Motor neuron (in vitro differentiated cells): Measurements from ENCODE around the gene ZBTB7C. TPM values are rescaled to one million over a fixed set of nuclear protein-coding genes. Genes with fewer than 3 reads are reported as not detected.
"Not testable (repeated sequence)": the region's sequence is repeated elsewhere in the genome, so short reads cannot be mapped to it uniquely, and the experiment has no call there.

Experiments
- ATAC-seq, 8 experiments: fragments of 200-7000 bp; cut with Tn5 transposase; replicated peaks in 6 of 8; 2 replicates each; pipeline ENCODE4 v1.8.0; 2021; ENCODE audit warnings: mild to moderate bottlenecking in 8 of 8, moderate library complexity in 8 of 8
- H3K27ac ChIP-seq, 2 donors: fragments of 250-450 bp; sonication (Bioruptor Pico); 2 replicates each; pipeline ENCODE4 v1.9.0; 2021; ENCODE audit warnings: antibody characterized with exemption in 2 of 2, mild to moderate bottlenecking in 2 of 2, moderate library complexity in 1 of 2
- H3K4me1 ChIP-seq, 2 donors: fragments of 250-450 bp; sonication (Bioruptor Pico); replicated peaks in 1 of 2; 2 replicates each; pipeline ENCODE4 v1.6.1; 2021; ENCODE audit warnings: antibody characterized with exemption in 2 of 2, mild to moderate bottlenecking in 2 of 2, moderate library complexity in 1 of 2
- H3K4me3 ChIP-seq, 5 donors: fragments of 250-450 bp; sonication (Bioruptor Pico); 2 replicates each; pipeline ENCODE4 v1.9.0; 2021; ENCODE audit warnings: antibody characterized with exemption in 5 of 5, mild to moderate bottlenecking in 5 of 5, moderate library complexity in 4 of 5
- WGBS, 10 experiments: fragments of 450-650 bp; shearing (Covaris generic); methylation state at CpG; one replicate each; pipeline ENCODE4 v1.0.0; 2022; 5-methylcytosine and 5-hydroxymethylcytosine counted together
- in situ Hi-C, 9 experiments: fragments of 400-800 bp; cut with MboI; loops; one replicate each; pipeline ENCODE4 v1.15.0; 2021; ENCODE audit warnings: low sequenced_read_pairs in 9 of 9, low pct_unique_long_range_greater_than_20kb in 2 of 9; ENCODE audit not compliant: unreplicated experiment in 9 of 9
- total RNA-seq, 8 experiments: library from RNA; unstranded; fragments of 300-600 nt; gene quantifications; 2 replicates each; pipeline versions ENCODE4 v1.2.3 to v1.2.4, GENCODE V29; 2022

The ZBTB7C gene
- total RNA-seq, 8 experiments from 2014 or later = 0.36 to 11.2 (median 3.8) TPM

- no peak overlapping the region for H3K4me3 ChIP-seq
- ATAC-seq = no peak
- no peak overlapping the region for H3K27ac ChIP-seq
- 14 to 85% (median 79%) methylated on average over 1 to 3 of the region's 4 CpGs; no CpG with 5 or more reads in 3 of the 10 experiments for WGBS, 10 experiments
- peaks cover 22 to 26% of the 10 kb centered on the region in 2 donors for H3K4me1 ChIP-seq
- in situ Hi-C loops = no loop called here
These were observed 116.3 kb downstream of the ZBTB7C start for GRCh38 chr18:48292782-48293424.

- no peak overlapping the region for H3K4me3 ChIP-seq
- 33 to 100% (median 100%) methylated on average over 2 to 3 of the region's 4 CpGs; no CpG with 5 or more reads in 6 of the 10 experiments for WGBS, 10 experiments
- no peak for ATAC-seq
- H3K4me1 ChIP-seq = peaks cover 18 to 19% of the 10 kb centered on the region in 2 donors
- in situ Hi-C loops = no loop called here
- no peak overlapping the region for H3K27ac ChIP-seq
These were observed 117.0 kb downstream of the ZBTB7C start for GRCh38 chr18:48292229-48292628.

GRCh38 chr18:48290162-48290926, 118.8 kb downstream of the ZBTB7C start:
- in situ Hi-C loops = no loop called here
- ATAC-seq = no peak
- peaks cover 12 to 15% of the 10 kb centered on the region in 2 donors for H3K4me1 ChIP-seq
- 40 to 100% (median 88%) methylated on average over 1 to 7 of the region's 13 CpGs; no CpG with 5 or more reads in 2 of the 10 experiments for WGBS, 10 experiments
- H3K27ac ChIP-seq = no peak overlapping the region
- H3K4me3 ChIP-seq = no peak overlapping the region

DNA sequence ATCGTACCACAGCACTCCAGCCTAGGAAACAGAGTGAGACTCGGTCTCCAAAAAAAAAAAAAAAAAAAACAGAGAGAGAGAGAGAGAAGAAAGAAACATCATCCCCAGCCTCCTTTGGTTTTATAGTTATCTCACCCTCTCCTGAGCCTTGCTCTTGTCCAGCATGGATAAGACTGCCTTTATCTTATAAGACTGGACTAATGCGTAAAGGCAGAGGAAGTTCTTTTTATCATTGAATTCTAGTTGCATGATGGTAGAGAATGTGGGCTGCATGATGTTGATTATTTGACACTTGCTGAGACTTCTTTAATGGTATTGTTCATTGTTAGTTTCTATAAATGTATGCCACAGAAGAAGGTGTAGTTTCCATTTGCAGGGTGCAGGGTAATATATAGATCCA, 124.4 kb downstream of the ZBTB7C start:
- no peak for ATAC-seq
- H3K4me1 ChIP-seq = no peaks in the 10 kb centered on the region
- WGBS, 10 experiments = 40 to 100% (median 83%) methylated on average over 1 to 3 of the region's 3 CpGs; no CpG with 5 or more reads in 1 of the 10 experiments
- H3K27ac ChIP-seq = no peak overlapping the region
- no peak overlapping the region for H3K4me3 ChIP-seq
- in situ Hi-C loops = no loop called here

DNA sequence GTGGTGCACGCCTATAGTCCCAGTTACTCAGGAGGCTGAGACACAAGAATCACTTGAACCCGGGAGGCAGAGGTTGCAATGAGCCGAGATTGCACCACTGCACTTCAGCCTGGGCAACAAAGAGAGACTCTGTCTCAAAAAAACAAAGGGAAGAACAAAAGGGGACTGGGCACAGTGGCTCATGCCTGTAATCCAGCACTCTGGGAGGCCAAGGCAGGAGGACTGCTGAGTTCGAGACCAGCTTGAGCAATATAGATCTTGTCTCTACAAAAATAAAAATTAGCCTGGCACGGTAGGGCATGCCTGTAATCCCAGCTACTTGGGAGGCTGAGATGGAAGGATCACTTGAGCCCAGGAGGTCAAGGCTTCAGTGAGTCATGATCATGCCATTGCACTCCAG, 125.2 kb downstream of the ZBTB7C start:
- in situ Hi-C loops, ATAC-seq, H3K27ac ChIP-seq, H3K4me1 ChIP-seq, H3K4me3 ChIP-seq: not testable (repeated sequence)
- 0 to 100% (median 83%) methylated on average over 1 to 5 of the region's 5 CpGs; no CpG with 5 or more reads in 2 of the 10 experiments for WGBS, 10 experiments

DNA sequence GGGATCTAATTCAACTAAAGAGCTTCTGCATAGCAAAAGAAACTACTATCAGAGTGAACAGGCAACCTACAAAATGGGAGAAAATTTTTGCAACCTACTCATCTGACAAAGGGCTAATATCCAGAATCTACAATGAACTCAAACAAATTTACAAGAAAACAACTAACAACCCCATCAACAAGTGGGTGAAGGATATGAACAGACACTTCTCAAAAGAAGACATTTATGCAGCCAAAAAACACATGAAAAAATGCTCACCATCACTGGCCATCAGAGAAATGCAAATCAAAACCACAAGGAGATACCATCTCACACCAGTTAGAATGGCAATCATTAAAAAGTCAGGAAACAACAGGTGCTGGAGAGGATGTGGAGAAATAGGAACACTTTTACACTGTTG, 127.7 kb downstream of the ZBTB7C start:
- H3K4me3 ChIP-seq, H3K4me1 ChIP-seq, ATAC-seq, in situ Hi-C loops, H3K27ac ChIP-seq: not testable (repeated sequence)

- Histone ChIP-seq H3K27ac (no peak overlapping the region), H3K4me3 (no peak overlapping the region), H3K4me1 (no peaks in the 10 kb centered on the region)
- WGBS, 10 experiments = 35 to 100% (median 60%) methylated on average over 1 to 2 of the region's 2 CpGs; no CpG with 5 or more reads in 6 of the 10 experiments
- in situ Hi-C loops = no loop called here
- no peak for ATAC-seq
These were observed 129.9 kb downstream of the ZBTB7C start for GRCh38 chr18:48279312-48279711.

- 33 to 100% (median 86%) methylated on average over 1 to 2 of the region's 2 CpGs; no CpG with 5 or more reads in 5 of the 10 experiments for whole genome bisulfite sequencing, 10 experiments
- Histone ChIP-seq H3K27ac (no peak overlapping the region), H3K4me3 (no peak overlapping the region), H3K4me1 (no peaks in the 10 kb centered on the region)
- in situ Hi-C loops = no loop called here
- ATAC-seq = no peak
These were observed 131.1 kb downstream of the ZBTB7C start for GRCh38 chr18:48278081-48278480.

- ATAC-seq = peak in 5 of 8 experiments; percentile 10 to 47 (median 25)
- H3K4me3 ChIP-seq = no peak overlapping the region
- in situ Hi-C loops = no loop called here
These were observed 134.9 kb downstream of the ZBTB7C start for GRCh38 chr18:48274301-48274700.

GRCh38 chr18:48270929-48271328, 138.3 kb downstream of the ZBTB7C start:
- in situ Hi-C loops = no loop called here
- H3K27ac ChIP-seq = no peak overlapping the region
- H3K4me3 ChIP-seq = no peak overlapping the region
- no peak for ATAC-seq
- H3K4me1 ChIP-seq = peaks cover 0 to under 1% of the 10 kb centered on the region in 2 donors
- 0 to 100% (median 71%) methylated on average over 1 of the region's 1 CpG; no CpG with 5 or more reads in 4 of the 10 experiments for WGBS, 10 experiments

More at GRCh38 chr18:48274301-48274700, 134.9 kb downstream of the ZBTB7C start:
- no peaks in the 10 kb centered on the region for H3K4me1 ChIP-seq
- 60 to 100% (median 100%) methylated on average over 1 of the region's 1 CpG; no CpG with 5 or more reads in 5 of the 10 experiments for WGBS, 10 experiments
- H3K27ac ChIP-seq = no peak overlapping the region

- Histone ChIP-seq H3K27ac (peak overlapping the region; percentile 15 to 91), H3K4me1 (peaks cover 27 to 31% of the 10 kb centered on the region in 2 donors), H3K4me3 (no peak overlapping the region)
- 3 to 100% (median 73%) methylated on average over 1 to 4 of the region's 4 CpGs; no CpG with 5 or more reads in 2 of the 10 experiments for WGBS, 10 experiments
- peak in 4 of 8 experiments; percentile 16 to 31 (median 26) for ATAC-seq
- in situ Hi-C loops = no loop called here
These were observed 143.9 kb downstream of the ZBTB7C start for GRCh38 chr18:48265328-48265727.

DNA sequence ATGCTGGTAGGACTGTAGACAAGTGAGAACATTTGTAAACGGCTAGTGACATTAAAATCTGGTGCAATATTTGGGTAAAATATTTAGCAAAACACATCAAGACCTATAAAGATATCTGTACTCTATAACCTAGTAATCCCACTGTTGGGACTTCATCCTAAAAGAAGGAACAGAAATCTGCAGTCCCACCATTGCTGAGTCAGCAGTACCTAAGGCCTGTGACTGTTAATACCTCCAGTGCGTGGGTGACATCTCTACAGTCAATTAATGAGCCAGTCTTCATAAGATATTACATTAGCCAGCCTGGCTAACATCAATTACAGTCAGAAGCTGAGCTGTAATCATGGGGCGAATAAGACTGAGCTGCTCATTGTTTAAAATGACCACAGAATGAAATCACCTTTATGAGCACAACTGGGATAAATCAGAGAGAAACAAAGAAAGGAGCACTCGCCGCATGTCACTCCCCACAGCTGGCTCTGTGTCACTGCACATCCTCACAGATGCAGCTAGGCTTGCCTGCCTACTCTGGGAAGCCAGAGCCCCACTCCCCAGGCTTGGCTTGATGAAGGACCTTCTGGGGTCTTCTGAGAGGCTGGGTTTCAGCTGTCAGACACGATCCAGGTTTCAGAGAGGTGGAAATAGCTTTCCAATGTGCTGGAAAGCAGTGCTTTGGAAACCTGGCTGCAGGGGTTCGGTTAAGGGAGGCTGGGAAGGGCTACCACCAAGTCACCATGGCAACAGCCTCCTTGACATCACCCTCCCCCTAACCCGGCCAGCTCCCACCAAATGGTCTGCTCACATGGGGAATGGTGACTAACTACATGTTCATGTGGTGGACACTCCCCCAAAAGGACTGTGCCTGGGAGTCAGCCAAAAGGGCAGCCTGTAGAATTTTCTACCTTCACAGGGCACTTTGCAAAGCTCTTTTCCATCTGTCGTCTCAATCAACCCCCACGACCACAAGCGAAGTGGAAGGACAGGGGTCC, 145.0 kb downstream of the ZBTB7C start:
- 39 to 90% (median 69%) methylated on average over 2 to 8 of the region's 11 CpGs; no CpG with 5 or more reads in 2 of the 10 experiments for WGBS, 10 experiments
- in situ Hi-C loops = no loop called here
- peak overlapping the region; percentile 87 to 91 for H3K27ac ChIP-seq

More for the DNA sequence above, 145.0 kb downstream of the ZBTB7C start:
- Histone ChIP-seq H3K4me1 (peaks cover 27 to 31% of the 10 kb centered on the region in 2 donors), H3K4me3 (no peak overlapping the region)
- ATAC-seq = peak in 7 of 8 experiments; percentile 40 to 92 (median 90)
